ENCODE results near the gene KRABD2. TPM values are rescaled to one million over a fixed set of nuclear protein-coding genes. Genes with fewer than 3 reads are reported as not detected.

The KRABD2 gene

DNA sequence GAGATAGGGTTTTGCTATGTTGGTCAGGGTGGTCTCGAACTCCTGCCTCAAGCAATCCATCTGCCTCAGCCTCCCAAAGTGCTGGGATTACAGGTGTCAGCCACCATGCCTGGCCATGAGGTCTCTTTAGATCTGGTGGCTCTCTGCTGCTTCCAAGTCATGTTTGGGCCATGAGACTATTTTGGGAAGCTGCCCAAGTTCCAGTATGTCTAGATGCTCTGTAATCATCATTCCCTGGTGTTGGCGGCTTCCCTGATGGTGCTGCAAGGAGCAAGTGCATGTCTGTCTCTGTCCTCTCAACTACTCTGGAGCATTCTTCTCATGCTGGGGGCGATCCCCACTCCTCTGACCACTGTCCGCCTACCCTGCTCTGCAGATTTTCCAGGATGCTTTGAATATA is 43.2 kb downstream of the KRABD2 start:
- FAIRE-seq: no peak
- TF ChIP-seq CTCF (IDR thresholded peaks at IDR 0.05; ENCODE audit: insufficient read depth, low read length, severe bottlenecking): no peak

DNA sequence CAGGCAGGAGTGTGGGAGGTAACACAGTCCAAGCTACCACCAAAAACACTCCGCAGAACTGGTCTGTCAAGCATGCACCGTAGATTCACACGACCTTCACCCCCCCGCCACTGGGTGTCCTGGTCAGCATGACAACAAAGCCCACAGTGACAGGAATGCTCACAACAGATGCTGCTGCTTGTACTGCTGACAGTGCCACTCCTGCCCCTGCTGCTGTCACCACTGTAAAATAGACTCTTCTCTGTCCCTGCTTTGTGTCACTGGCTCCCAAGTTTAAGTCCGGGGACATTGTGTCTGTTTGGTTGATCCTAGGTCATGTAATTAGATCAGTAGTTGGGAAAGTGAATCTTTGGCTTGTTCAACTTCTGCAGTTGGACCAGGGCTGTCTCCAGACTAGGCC is 43.8 kb downstream of the KRABD2 start:
- Histone ChIP-seq H3K4me3 (ENCODE audit: low read depth, low read length) (no peak overlapping the region), H3K36me3 (ENCODE audit: control insufficient read depth, insufficient read depth, low read length) (no peaks in the 10 kb centered on the region), H3K27me3 (ENCODE audit: control insufficient read depth, insufficient read depth, low read length) (peaks cover 3% of the 10 kb centered on the region)
- no peak for TF ChIP-seq CTCF (IDR thresholded peaks at IDR 0.05; ENCODE audit: insufficient read depth, low read length, severe bottlenecking)
- FAIRE-seq (peak; percentile 32), DNase-seq (ENCODE audit: low read depth) (no peak)

More for the DNA sequence above, 43.2 kb downstream of the KRABD2 start:
- no peaks in the 10 kb centered on the region for H3K36me3 ChIP-seq (ENCODE audit: control insufficient read depth, insufficient read depth, low read length)
- no peak for DNase-seq (ENCODE audit: low read depth)
- H3K27me3 ChIP-seq (ENCODE audit: control insufficient read depth, insufficient read depth, low read length): peaks cover 2% of the 10 kb centered on the region
- no peak overlapping the region for H3K4me3 ChIP-seq (ENCODE audit: low read depth, low read length)

GRCh38 chr17:8332128-8332527 is 44.4 kb downstream of the KRABD2 start:
- no peak for DNase-seq (ENCODE audit: low read depth)
- FAIRE-seq: no peak
- no peak for TF ChIP-seq CTCF (IDR thresholded peaks at IDR 0.05; ENCODE audit: insufficient read depth, low read length, severe bottlenecking)
- H3K27me3 ChIP-seq (ENCODE audit: control insufficient read depth, insufficient read depth, low read length): peaks cover 3% of the 10 kb centered on the region
- no peaks in the 10 kb centered on the region for H3K36me3 ChIP-seq (ENCODE audit: control insufficient read depth, insufficient read depth, low read length)
- no peak overlapping the region for H3K4me3 ChIP-seq (ENCODE audit: low read depth, low read length)

DNA sequence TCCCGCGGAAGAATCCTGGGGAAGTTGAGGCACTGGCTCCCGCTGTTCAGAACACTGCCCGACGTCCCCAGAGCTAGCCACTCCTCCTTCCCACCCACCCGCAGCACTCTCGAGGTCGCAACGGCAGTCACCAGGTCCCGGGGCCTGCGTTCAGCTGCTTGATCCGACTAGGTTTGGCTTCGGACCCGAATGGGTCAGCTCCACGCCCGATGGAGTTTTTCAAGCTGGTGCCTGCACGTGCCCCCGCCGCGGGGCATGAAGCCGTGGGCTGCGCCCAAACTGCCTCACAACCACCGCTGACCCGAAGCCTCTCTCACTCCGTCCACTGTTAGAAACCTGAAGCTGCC is 49.2 kb downstream of the KRABD2 start:
- Histone ChIP-seq H3K27me3 (ENCODE audit: control insufficient read depth, insufficient read depth, low read length) (peaks cover 5% of the 10 kb centered on the region), H3K4me3 (ENCODE audit: low read depth, low read length) (no peak overlapping the region), H3K36me3 (ENCODE audit: control insufficient read depth, insufficient read depth, low read length) (no peaks in the 10 kb centered on the region)
- no peak for DNase-seq (ENCODE audit: low read depth)
- no peak for TF ChIP-seq CTCF (IDR thresholded peaks at IDR 0.05; ENCODE audit: insufficient read depth, low read length, severe bottlenecking)
- FAIRE-seq: no peak

Other genes with a start within 250 kb of the KRABD2 start
- 21.9 and 26.4 TPM in 2 replicates for gene PER1, start 224.3 kb downstream of the KRABD2 start, total RNA-seq
- 2.1 and 4.4 TPM in 2 replicates for gene VAMP2, start 213.8 kb downstream of the KRABD2 start, total RNA-seq
- 20.2 and 24.2 TPM in 2 replicates for gene TMEM107, start 200.3 kb downstream of the KRABD2 start, total RNA-seq
- gene BORCS6, start 186.5 kb downstream of the KRABD2 start, total RNA-seq: 6.5 and 6.8 TPM in 2 replicates
- 0.64 and 1.6 TPM in 2 replicates for gene AURKB, start 166.1 kb downstream of the KRABD2 start, total RNA-seq
- 2.9 and 5.6 TPM in 2 replicates for gene CTC1, start 128.6 kb downstream of the KRABD2 start, total RNA-seq
- 5.8 and 9.5 TPM in 2 replicates for gene PFAS, start 127.4 kb downstream of the KRABD2 start, total RNA-seq
- 11.1 and 11.8 TPM in 2 replicates for gene RANGRF, start 88.0 kb downstream of the KRABD2 start, total RNA-seq
- 0.26 and 0.38 TPM in 2 replicates for gene SLC25A35, start 81.3 kb downstream of the KRABD2 start, total RNA-seq
- gene ARHGEF15, start 66.5 kb downstream of the KRABD2 start, total RNA-seq: not detected in 2 replicates
- not detected in 2 replicates for gene ODF4, start 36.9 kb downstream of the KRABD2 start, total RNA-seq
- 6,352 and 10,136 TPM in 2 replicates for gene RPL26, start 6.5 kb upstream of the KRABD2 start, total RNA-seq
- gene RNF222, start 21.1 kb upstream of the KRABD2 start, total RNA-seq: under 0.01 and 0.38 TPM in 2 replicates
- gene NDEL1, start 59.2 kb upstream of the KRABD2 start, total RNA-seq: 47.1 and 52.6 TPM in 2 replicates

Measured in bronchial epithelial cell (primary cell).